Stomach (tissue), 4 donors: Measurements from ENCODE around the gene POLH.

ENCODE experiments used
- CTCF ChIP-seq, 7 experiments: fragments of 450-650 bp in 4 of 7; fragments of 200-600 bp in 3 of 7; sonication (generic) in 3 of 7; IDR thresholded peaks; one replicate each; pipeline ENCODE4 v1.5.1; 2016 to 2019; ENCODE audit warnings: antibody characterized with exemption in 7 of 7, control low read depth in 2 of 7, mild to moderate bottlenecking in 1 of 7
- EP300 ChIP-seq: sonication (generic); formaldehyde crosslinking; IDR thresholded peaks from one replicate; pipeline ENCODE4 v1.6.1; 2017; ENCODE audit warnings: antibody characterized with exemption
- POLR2A ChIP-seq, 4 donors: fragments of 450-650 bp; IDR thresholded peaks; one replicate each; pipeline ENCODE4 v1.6.1; 2016; ENCODE audit warnings: antibody characterized with exemption in 4 of 4, control low read depth in 2 of 4, mild to moderate bottlenecking in 1 of 4, moderate library complexity in 1 of 4
- POLR2AphosphoS5 ChIP-seq, 3 donors: sonication (generic); formaldehyde crosslinking; IDR thresholded peaks; one replicate each; pipeline ENCODE4 v1.6.1; 2016; ENCODE audit warnings: antibody characterized with exemption in 3 of 3

GRCh38 chr6:43657221-43657802 is 81.3 kb downstream of the POLH start:
- TF ChIP-seq CTCF (IDR thresholded peaks at IDR 0.05): no peak
- TF ChIP-seq POLR2A (IDR thresholded peaks at IDR 0.05): no peak
- no peak for TF ChIP-seq POLR2AphosphoS5 (IDR thresholded peaks at IDR 0.05)
- TF ChIP-seq EP300: no peak
